ENCODE data around the gene BMPER. TPM values are rescaled to one million over a fixed set of nuclear protein-coding genes. Genes with fewer than 3 reads are reported as not detected.

BMPER gene
- total RNA-seq, 1 donor from 2014 or later: 10.2 TPM

DNA sequence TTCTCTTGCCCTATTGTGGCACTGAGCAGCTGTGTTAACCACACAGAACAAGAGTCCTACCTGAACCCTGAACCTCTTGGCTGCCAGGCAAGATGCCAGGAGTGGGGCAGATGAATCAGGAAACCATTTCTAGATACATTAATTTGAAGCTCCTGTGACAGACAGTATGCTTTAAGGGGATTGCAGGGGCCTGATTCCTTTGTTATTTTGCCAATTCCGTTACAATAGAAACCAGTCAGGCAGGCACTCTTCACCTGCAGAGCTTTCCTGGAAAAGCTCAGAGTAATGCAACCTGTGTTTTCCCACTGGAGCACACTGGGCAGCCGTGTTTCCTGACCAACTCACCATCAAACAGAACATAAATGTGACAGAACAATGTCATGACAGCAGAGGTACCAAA is 233.1 kb downstream of the BMPER start:
- Mint-ChIP-seq H3K27ac (no peak overlapping the region), H3K27me3 (peaks cover 5% of the 10 kb centered on the region), H3K9me3 (no peaks in the 10 kb centered on the region), H3K36me3 (no peaks in the 10 kb centered on the region), H3K4me1 (ENCODE audit: unreplicated experiment) (peaks cover 11% of the 10 kb centered on the region), H3K4me3 (no peak overlapping the region)
- no peak for DNase-seq (ENCODE audit: extremely low spot score, unreplicated experiment)
- TF ChIP-seq, protein P1, sequence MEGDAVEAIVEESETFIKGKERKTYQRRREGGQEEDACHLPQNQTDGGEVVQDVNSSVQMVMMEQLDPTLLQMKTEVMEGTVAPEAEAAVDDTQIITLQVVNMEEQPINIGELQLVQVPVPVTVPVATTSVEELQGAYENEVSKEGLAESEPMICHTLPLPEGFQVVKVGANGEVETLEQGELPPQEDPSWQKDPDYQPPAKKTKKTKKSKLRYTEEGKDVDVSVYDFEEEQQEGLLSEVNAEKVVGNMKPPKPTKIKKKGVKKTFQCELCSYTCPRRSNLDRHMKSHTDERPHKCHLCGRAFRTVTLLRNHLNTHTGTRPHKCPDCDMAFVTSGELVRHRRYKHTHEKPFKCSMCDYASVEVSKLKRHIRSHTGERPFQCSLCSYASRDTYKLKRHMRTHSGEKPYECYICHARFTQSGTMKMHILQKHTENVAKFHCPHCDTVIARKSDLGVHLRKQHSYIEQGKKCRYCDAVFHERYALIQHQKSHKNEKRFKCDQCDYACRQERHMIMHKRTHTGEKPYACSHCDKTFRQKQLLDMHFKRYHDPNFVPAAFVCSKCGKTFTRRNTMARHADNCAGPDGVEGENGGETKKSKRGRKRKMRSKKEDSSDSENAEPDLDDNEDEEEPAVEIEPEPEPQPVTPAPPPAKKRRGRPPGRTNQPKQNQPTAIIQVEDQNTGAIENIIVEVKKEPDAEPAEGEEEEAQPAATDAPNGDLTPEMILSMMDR (conservative IDR thresholded peaks at IDR 0.05): no peak

DNA sequence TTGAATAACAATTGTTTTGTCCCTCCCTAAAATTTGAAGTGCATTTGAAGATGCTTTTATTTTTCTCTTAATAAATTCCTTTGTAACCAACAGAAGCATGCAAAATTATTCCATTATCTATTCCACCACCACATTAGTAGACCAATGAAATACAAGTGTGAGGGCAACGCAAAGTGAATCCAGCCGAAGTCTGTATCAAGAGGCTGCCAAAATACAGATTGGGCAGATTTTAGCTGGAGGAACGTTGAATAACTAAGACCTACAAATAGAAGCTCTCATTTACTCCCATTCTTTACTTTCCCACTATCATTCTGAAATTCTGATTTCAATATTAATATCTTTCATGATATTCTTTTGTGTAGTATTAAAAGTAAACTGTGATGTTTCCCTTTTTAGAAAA is 233.7 kb downstream of the BMPER start:
- Mint-ChIP-seq H3K4me1 (ENCODE audit: unreplicated experiment) (peaks cover 11% of the 10 kb centered on the region), H3K4me3 (no peak overlapping the region), H3K27me3 (peaks cover 5% of the 10 kb centered on the region), H3K36me3 (no peaks in the 10 kb centered on the region), H3K9me3 (no peaks in the 10 kb centered on the region), H3K27ac (no peak overlapping the region)
- no peak for DNase-seq (ENCODE audit: extremely low spot score, unreplicated experiment)
- TF ChIP-seq, protein P1 (conservative IDR thresholded peaks at IDR 0.05): no peak

DNA sequence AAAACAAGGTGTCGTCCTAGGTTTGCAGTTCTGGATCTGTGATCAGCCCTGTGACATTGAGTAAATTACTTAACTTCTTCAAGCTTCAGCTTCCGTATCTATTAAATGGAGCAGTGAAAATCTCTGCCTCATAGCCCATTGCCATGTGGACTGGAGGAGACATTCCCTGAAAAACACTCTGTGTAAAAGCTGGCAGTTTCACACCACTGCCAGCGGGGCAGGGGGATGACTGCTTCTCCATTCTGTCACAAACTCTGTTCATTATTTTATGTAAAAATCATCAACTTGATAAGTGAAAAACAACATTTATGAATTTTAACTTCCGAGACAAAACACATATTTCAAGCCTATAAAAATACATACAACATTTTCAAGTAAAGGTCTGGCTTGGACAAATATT is 234.7 kb downstream of the BMPER start:
- Mint-ChIP-seq H3K4me1 (ENCODE audit: unreplicated experiment) (peaks cover 2% of the 10 kb centered on the region), H3K36me3 (no peaks in the 10 kb centered on the region), H3K27me3 (peaks cover 5% of the 10 kb centered on the region), H3K9me3 (no peaks in the 10 kb centered on the region), H3K27ac (no peak overlapping the region), H3K4me3 (no peak overlapping the region)
- TF ChIP-seq, protein P1 (conservative IDR thresholded peaks at IDR 0.05): no peak
- DNase-seq (ENCODE audit: extremely low spot score, unreplicated experiment): no peak

DNA sequence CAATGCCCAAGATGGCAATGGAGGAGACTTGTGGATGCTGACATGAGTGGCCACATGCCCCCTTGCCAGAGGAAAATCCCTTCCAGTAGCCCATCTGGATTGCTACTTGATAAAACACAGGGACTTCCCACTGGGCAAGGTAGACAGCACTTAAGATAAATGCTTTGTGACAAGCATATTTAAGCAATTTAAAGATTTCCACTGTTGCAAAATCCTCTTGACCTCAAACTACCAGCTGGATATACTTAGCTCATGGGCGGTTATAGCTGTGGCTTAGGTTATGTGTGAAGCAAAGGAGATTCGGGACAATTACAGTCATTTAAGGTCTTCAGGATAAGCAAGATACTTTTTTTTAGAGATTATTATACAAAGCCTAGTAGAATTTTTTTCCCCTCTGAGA is 238.1 kb downstream of the BMPER start:
- no peak overlapping the region for H3K4me3 Mint-ChIP-seq
- no peak for DNase-seq (ENCODE audit: extremely low spot score, unreplicated experiment)
- H3K9me3 Mint-ChIP-seq: no peaks in the 10 kb centered on the region
- no peak overlapping the region for H3K27ac Mint-ChIP-seq
- TF ChIP-seq, protein P1 (conservative IDR thresholded peaks at IDR 0.05): no peak
- no peaks in the 10 kb centered on the region for H3K27me3 Mint-ChIP-seq
- H3K36me3 Mint-ChIP-seq: no peaks in the 10 kb centered on the region
- H3K4me1 Mint-ChIP-seq (ENCODE audit: unreplicated experiment): no peaks in the 10 kb centered on the region

DNA sequence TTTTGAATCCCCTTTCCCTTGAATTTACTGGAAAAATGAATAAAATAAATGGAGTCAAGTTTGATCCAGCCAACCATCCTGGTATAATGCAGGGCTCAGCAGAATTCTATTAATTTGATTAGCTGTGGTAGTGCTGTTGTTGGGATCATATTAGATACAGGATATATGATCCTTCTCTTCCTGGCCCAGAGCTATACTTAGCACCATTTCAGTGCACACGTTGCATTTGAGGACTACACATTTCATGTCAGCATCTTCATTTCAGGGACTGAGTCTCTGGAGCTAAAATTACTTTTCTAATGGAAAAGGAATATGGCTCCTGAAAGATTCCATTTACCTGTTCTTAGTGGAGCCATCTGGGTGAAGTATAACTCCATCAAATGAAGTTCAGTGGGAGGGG is 240.3 kb downstream of the BMPER start:
- no peak overlapping the region for H3K4me3 Mint-ChIP-seq
- no peaks in the 10 kb centered on the region for H3K9me3 Mint-ChIP-seq
- TF ChIP-seq, protein P1 (conservative IDR thresholded peaks at IDR 0.05): no peak
- no peaks in the 10 kb centered on the region for H3K36me3 Mint-ChIP-seq
- H3K27ac Mint-ChIP-seq: no peak overlapping the region
- H3K4me1 Mint-ChIP-seq (ENCODE audit: unreplicated experiment): no peaks in the 10 kb centered on the region
- H3K27me3 Mint-ChIP-seq: no peaks in the 10 kb centered on the region
- no peak for DNase-seq (ENCODE audit: extremely low spot score, unreplicated experiment)

DNA sequence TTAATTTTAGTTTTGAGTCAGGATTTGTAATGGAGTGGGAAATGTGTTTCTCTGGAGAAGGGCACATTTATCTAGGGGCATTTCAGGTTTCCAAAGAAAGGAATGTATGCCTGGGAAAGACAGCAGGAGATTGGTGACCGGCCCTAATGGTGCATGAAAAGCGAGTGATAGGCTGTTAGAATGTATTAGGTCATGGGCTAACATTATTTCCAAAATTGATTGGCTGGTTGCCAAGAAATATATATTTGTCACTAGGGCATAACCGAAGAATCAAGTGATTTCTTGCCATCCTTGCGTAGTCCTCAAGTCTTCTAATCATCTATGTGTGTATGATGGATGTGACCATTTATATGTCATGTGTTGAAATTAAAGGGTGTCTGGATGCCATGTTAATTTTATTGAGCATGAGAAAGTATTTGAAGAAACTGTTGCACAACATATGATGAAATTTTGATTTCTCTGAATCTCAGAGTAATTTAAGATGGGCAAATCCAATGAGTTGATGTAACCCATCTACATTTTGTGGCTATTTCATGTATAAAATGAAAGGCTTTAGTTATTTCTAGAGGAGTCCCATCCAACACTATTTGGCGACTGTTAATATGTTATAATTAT is 248.4 kb downstream of the BMPER start:
- Mint-ChIP-seq H3K4me1 (ENCODE audit: unreplicated experiment) (no peaks in the 10 kb centered on the region), H3K27ac (no peak overlapping the region), H3K9me3 (no peaks in the 10 kb centered on the region), H3K36me3 (no peaks in the 10 kb centered on the region), H3K4me3 (no peak overlapping the region), H3K27me3 (no peaks in the 10 kb centered on the region)
- DNase-seq (ENCODE audit: extremely low spot score, unreplicated experiment): no peak
- TF ChIP-seq, protein P1 (conservative IDR thresholded peaks at IDR 0.05): no peak
